ENCODE data around the gene MC4R.

MC4R gene

GRCh38 chr18:60372596-60372995 lies at the start of gene MC4R:
Gene MC4R (minus strand): TSS chr18:60372775. CDS start chr18:60372349, 426 bp downstream.
- TF ChIP-seq GATA3 (IDR thresholded peaks at IDR 0.05; ENCODE audit: low read depth, low read length) = no peak
- no peak; the same call in 1 of the 2 replicates for TF ChIP-seq GATA2 (IDR thresholded peaks at IDR 0.05; ENCODE audit: low read depth, low read length)

DNA sequence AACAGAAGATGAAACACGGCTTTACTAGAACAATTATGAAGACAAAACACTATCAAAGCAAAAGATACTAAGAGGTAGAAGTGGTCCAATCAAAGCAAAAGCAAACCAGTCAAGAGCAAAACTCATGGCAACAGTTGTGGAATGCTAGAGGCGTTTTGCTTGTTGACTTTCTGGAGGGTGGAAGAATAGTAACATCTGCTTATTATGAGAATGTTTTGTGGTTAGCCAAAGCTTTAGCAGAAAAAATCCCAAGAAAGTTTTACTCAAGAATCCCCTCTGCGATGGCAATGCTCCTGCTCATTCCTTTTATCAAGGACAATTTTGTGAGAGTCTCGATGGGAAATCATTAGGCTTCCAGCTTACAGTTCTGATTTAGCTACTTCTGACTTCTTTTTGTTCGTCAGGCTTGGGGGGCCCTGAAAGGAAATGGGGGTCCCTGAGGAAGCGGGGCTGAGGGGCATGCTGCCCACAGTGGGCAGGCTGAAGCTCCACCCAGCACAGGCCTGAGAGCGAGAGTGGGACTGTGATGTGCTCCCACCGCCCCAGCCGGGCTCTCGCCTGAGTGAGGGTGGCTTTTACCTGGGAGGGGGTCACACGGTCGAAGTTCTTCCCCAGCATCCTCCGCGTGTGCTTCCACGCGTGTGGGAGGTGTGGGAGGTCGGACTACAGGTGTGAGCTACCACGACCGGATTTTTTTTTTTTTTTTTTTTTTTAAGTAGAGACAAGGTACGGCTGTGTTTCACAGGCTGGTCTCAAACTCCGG lies 49.0 kb upstream of the MC4R start:
- no peak for TF ChIP-seq GATA2 (IDR thresholded peaks at IDR 0.05; ENCODE audit: low read depth, low read length)
- no peak for TF ChIP-seq GATA3 (IDR thresholded peaks at IDR 0.05; ENCODE audit: low read depth, low read length)

GRCh38 chr18:60417946-60418345 lies 45.4 kb upstream of the MC4R start:
- TF ChIP-seq GATA3 (IDR thresholded peaks at IDR 0.05; ENCODE audit: low read depth, low read length) (no peak), GATA2 (IDR thresholded peaks at IDR 0.05; ENCODE audit: low read depth, low read length) (no peak)

DNA sequence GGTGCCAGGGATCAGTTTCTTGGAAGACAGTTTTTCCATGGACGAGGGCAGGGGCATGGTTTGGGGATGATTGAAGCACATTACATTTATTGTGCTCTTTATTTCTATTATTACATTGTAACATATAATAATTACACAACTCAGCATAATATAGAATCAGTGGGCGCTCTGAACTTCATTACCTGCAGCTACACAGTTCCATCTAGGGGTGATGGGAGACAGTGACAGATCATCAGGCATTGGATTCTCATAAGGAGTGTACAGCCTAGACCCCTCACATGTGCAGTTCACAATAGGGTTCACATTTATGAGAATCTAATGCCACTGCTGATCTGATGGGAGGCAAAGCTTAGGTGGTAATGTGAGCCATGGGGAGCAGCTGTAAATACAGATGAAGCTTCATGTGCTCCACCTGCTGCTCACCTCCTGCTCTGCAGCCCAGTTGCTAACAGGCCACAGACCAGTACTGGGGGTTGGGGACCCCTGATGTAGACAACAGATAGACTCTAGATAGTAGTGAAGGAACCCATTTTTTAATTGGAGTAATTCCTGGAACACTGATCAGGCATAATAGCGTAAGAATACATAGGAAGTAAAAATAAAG lies 41.5 kb upstream of the MC4R start:
- TF ChIP-seq GATA3 (IDR thresholded peaks at IDR 0.05; ENCODE audit: low read depth, low read length) (no peak), GATA2 (IDR thresholded peaks at IDR 0.05; ENCODE audit: low read depth, low read length) (no peak)

- TF ChIP-seq GATA2 (IDR thresholded peaks at IDR 0.05; ENCODE audit: low read depth, low read length) (no peak), GATA3 (IDR thresholded peaks at IDR 0.05; ENCODE audit: low read depth, low read length) (no peak)
Observed at GRCh38 chr18:60411715-60412114, 39.1 kb upstream of the MC4R start.

GRCh38 chr18:60406721-60407120 lies 34.1 kb upstream of the MC4R start:
- TF ChIP-seq GATA3 (IDR thresholded peaks at IDR 0.05; ENCODE audit: low read depth, low read length) (no peak), GATA2 (IDR thresholded peaks at IDR 0.05; ENCODE audit: low read depth, low read length) (no peak)

- TF ChIP-seq GATA2 (IDR thresholded peaks at IDR 0.05; ENCODE audit: low read depth, low read length) (no peak), GATA3 (IDR thresholded peaks at IDR 0.05; ENCODE audit: low read depth, low read length) (no peak)
Observed at GRCh38 chr18:60404486-60405085, 32.0 kb upstream of the MC4R start.

DNA sequence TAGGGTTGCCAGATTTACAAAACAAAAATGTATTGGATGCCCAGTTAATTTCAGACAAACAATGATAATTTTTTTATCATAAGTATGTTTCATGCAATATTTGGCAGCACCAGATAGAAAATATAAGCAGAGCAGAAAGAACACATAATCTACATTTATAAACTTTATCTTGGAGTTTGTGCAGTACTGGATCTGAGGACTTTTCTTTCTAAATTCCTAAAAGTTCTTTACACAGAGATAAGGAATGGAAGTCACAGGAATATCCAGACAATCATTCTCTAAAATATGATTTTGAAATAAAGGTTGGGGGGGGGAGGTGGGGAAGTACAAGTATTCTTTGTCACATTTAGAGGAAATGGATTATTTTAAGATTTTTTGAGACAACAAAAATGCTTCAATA lies 28.8 kb upstream of the MC4R start:
- TF ChIP-seq GATA2 (IDR thresholded peaks at IDR 0.05; ENCODE audit: low read depth, low read length) (no peak), GATA3 (IDR thresholded peaks at IDR 0.05; ENCODE audit: low read depth, low read length) (no peak)

- TF ChIP-seq GATA2 (IDR thresholded peaks at IDR 0.05; ENCODE audit: low read depth, low read length) (no peak), GATA3 (IDR thresholded peaks at IDR 0.05; ENCODE audit: low read depth, low read length) (no peak)
Observed at GRCh38 chr18:60391571-60392226, 19.1 kb upstream of the MC4R start.

GRCh38 chr18:60389314-60389713 lies 16.7 kb upstream of the MC4R start:
- no peak for TF ChIP-seq GATA2 (IDR thresholded peaks at IDR 0.05; ENCODE audit: low read depth, low read length)
- no peak for TF ChIP-seq GATA3 (IDR thresholded peaks at IDR 0.05; ENCODE audit: low read depth, low read length)

GRCh38 chr18:60385693-60386092 lies 13.1 kb upstream of the MC4R start:
- TF ChIP-seq GATA3 (IDR thresholded peaks at IDR 0.05; ENCODE audit: low read depth, low read length) = no peak
- no peak for TF ChIP-seq GATA2 (IDR thresholded peaks at IDR 0.05; ENCODE audit: low read depth, low read length)

DNA sequence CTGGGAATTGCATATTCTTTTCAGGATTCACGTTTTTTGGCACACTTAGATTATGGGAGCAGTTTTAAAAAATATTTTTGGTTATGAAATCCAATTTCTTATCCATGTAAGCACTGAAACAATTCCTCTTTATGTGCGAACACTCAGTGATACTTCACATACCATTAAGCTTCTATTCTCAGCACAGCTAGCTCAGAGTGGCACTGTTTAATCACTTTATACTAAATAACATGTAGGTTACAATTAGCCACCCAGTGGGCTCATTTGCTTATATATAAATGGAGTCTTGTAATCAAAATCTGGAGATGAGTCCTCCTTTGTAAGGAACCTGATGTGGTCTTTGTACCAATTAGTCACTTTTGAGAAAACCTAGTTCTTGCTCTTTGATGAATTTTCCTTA lies 11.3 kb upstream of the MC4R start:
- TF ChIP-seq GATA3 (IDR thresholded peaks at IDR 0.05; ENCODE audit: low read depth, low read length) (no peak), GATA2 (IDR thresholded peaks at IDR 0.05; ENCODE audit: low read depth, low read length) (no peak)

- TF ChIP-seq GATA3 (IDR thresholded peaks at IDR 0.05; ENCODE audit: low read depth, low read length) = no peak
- no peak for TF ChIP-seq GATA2 (IDR thresholded peaks at IDR 0.05; ENCODE audit: low read depth, low read length)
Observed at GRCh38 chr18:60377778-60378469, 5.3 kb upstream of the MC4R start.

DNA sequence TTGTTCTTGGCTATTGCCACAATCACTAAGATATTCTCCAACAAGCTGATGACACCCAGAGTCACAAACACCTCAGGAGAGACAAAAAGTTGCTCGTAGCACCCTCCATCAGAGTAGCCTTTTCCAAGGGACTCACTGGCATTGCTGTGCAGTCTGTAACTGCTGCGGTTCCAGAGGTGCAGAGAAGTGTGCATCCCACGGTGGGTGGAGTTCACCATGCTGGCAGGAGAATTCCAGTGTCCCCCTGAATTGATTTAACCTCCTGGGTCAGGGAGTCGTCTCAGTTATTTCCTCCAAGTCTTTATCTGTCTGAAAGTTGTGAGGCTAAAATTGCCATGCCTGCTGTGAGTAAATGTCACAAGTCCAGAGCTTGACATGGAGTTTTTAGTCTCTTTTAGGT lies 443 bp downstream of the MC4R start:
- TF ChIP-seq GATA2 (IDR thresholded peaks at IDR 0.05; ENCODE audit: low read depth, low read length) = no peak
- TF ChIP-seq GATA3 (IDR thresholded peaks at IDR 0.05; ENCODE audit: low read depth, low read length) = no peak
